HL-60/S4 treated with phorbol 12-myristate 13-acetate at 8.2 ng/mL for 4 days and 3 days (cell line): ENCODE measurements around the gene ERO1A.

Experiments
- in situ Hi-C: fragments of 300-500 bp; cut with MboI; formaldehyde crosslinking; loops from 2 replicates; pipeline ENCODE4 v1.15.0; 2022; ENCODE audit warnings: low sequenced_read_pairs

The ERO1A gene

DNA sequence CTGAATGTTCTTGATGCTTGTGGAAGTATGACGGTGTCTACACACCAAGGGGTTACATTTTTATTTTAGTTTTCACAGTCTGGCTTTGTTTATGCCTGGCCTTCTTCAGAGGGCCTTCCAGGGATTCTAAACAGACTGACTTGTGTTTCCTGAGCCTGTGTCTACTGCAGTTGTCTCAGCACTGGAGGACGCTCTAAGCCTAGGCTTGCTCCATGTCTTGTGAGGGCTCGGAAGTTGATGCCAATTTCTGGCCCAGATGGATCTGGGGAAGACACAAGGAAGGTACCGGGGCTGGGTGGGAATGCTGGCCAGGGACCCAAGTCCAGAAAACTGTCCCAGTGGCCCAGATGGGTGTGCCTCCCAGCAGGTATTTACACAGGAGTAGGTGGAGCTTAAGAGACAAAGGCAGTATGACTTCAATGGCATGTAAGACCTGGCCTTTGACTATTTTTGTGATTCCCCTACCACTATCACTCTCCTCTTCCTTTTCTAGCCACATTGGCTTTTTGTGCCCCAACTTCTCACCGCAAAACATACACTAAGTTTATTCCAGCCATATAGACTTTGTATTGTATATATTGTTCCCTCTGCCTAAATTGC, 85.8 kb downstream of the ERO1A start:
- in situ Hi-C loops, result no loop called here

DNA sequence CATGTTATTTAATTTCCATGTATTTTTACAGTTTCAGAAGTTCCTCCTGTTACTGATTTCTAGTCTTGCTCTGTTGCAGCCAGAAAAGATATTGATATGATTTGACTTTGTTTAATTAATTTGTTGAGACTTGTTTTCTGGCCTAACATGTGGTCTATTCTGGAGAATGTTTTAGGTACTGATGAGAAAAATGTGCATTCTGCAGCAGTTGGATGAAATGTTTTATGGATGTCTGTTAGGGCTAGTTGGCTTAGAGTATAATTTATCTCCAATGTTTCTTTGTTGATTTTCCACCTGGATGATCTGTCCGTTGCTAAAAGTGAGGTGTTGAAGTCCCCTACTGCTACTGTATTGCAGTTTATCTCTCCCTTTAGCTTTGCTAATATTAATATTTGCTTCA, 88.3 kb downstream of the ERO1A start:
- in situ Hi-C loops, result no loop called here

DNA sequence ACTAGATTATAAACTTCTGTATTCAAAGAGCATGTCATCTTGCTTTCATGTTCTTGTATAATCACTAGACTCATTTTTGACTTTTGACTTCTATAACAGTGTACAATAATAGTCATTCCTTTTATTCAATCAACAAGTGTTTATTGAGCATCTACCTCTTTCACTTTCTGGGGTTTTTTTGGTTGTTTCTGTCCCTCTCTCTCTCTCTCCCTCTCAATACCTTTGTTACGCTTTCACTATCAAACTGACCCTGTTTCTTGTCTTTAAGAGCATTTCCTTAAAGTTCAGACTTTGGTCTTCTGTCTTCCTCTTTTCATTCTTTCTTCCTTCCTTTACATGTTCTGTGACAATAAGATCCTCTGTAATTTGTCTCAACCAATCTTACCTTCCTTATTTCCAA, 93.2 kb downstream of the ERO1A start:
- in situ Hi-C loops, result no loop called here

DNA sequence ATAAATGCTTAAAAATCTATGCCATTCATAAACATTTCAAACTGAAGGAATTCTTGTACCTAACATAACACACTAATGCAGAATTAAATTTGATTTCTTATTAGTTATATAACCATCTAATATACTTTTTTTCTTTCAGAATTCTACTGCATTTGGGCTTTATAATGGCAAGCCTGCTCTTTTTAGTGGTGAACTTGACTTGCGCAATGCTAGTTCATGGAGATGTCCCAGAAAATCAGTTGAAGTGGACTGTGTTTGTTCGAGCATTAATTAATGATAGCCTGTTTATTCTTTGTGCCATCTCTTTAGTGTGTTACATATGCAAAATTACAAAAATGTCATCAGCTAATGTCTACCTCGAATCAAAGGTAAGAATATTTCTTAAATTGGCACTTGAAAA, 95.4 kb downstream of the ERO1A start:
- in situ Hi-C loops, result no loop called here

DNA sequence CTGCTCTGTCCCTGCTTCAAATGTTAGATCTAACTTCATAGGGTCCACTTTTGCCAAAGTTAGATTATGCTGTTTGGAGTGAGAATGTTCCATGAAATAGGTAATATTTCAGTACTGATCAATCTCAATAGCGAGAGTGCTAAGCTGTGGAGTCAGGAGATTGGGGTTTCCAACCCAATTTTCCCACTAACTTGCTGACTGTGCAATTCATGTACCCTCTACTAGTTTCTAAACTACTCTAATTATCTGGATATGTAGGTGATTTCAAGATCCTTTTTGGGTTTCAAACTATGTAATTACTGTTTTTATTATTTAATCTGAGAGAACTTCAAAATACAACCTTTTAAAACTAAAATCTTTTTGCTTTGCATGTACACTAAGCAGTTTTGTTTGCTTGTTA, 96.8 kb downstream of the ERO1A start:
- in situ Hi-C loops, result no loop called here

DNA sequence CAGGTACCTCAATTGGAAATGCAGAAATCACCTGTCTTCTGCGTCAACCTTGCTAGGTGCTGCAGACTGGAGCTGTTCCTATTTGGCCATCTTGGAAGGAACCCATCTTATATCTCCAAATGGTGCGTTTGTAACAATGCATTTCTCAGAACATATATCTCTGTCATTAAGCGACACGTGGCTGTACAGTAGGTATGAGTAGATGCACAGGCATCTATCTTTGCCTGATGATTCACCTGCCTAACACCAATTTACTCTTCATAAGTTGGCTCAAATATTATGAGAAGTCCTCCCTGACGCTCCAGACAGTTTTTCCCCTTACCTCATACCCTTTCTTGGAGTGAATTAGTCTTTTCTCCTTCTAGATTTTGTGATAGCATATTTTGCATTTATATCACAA, 98.5 kb downstream of the ERO1A start:
- in situ Hi-C loops, result no loop called here

DNA sequence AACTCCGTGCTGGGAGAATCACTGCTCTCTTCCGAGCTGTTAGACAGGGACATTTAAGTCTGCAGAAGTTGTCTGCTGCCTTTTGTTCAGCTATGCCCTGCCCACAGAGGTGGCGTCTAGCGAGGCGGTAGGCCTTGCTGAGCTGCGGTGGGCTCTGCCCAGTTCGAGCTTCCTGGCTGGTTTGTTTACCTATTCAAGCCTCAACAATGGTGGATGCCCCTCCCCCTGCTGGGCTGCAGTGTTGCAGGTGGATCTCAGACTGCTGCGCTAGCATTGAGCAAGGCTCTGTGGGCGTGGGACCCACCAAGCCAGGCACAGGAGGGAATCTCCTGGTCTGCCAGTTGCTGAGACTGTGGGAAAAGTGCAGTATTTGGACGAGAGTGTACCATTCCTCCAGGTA, 99.0 kb downstream of the ERO1A start:
- in situ Hi-C loops, result no loop called here

DNA sequence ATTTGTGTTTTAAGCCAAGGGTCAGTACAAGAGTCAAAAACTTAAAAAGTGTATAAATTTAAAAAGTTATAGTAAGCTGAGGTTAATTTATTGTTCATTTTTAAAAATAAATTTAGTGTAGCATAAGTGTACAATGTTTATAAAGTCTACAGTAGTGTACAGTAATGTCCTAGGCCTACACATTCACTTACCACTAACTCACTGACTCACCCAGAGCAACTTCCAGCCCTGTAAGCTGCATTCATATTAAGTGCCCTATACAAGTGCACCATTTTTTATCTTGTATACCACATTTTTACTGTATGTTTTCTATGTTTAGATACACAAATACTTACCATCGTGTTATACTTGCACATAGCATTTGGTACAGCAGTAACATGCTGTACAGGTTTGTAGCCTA, 105.0 kb downstream of the ERO1A start:
- in situ Hi-C loops, result no loop called here
